GM23338 (cell line): Measurements from ENCODE around the gene IL17A.

Source experiments
- CREB1 ChIP-seq: fragments of 250-450 bp; sonication (Bioruptor Pico); IDR thresholded peaks from 2 replicates; pipeline ENCODE4 v1.5.0; 2020; ENCODE audit warnings: low read depth, mild to moderate bottlenecking, moderate library complexity
- CTCF ChIP-seq, 2 experiments: fragments of 200-600 bp in 1 of 2; sonication (generic) in 1 of 2; conservative IDR thresholded peaks; 2 replicates each; pipeline versions ENCODE4 v1.5.1 to v1.6.1; 2016 to 2017; ENCODE audit warnings: antibody characterized with exemption in 2 of 2, low read depth in 2 of 2, mild to moderate bottlenecking in 2 of 2, moderate library complexity in 1 of 2
- ETS1 ChIP-seq: IDR thresholded peaks from 2 replicates; pipeline ENCODE4 v1.6.1; 2016; ENCODE audit warnings: antibody characterized with exemption
- EZH2 ChIP-seq: fragments of 200-600 bp; sonication (generic); IDR thresholded peaks from one replicate; pipeline ENCODE4 v1.8.0; 2017; ENCODE audit warnings: antibody characterized with exemption, mild to moderate bottlenecking, low read depth; ENCODE audit not compliant: unreplicated experiment
- EZH2phosphoT487 ChIP-seq: fragments of 200-600 bp; sonication (generic); IDR thresholded peaks from one replicate; pipeline ENCODE4 v1.8.1; 2018; ENCODE audit warnings: antibody characterized with exemption; ENCODE audit not compliant: unreplicated experiment
- JUNB ChIP-seq: IDR thresholded peaks from one replicate; pipeline ENCODE4 v1.6.1; 2016; ENCODE audit warnings: antibody characterized with exemption; ENCODE audit not compliant: unreplicated experiment
- POLR2AphosphoS5 ChIP-seq: IDR thresholded peaks from 2 replicates; pipeline ENCODE4 v1.6.1; 2016; ENCODE audit warnings: antibody characterized with exemption, low read depth
- REST ChIP-seq: IDR thresholded peaks from one replicate; pipeline ENCODE4 v1.6.1; 2018; ENCODE audit warnings: antibody characterized with exemption; ENCODE audit not compliant: unreplicated experiment
- STAT1 ChIP-seq: IDR thresholded peaks from one replicate; pipeline ENCODE4 v1.6.1; 2016; ENCODE audit warnings: antibody characterized with exemption; ENCODE audit not compliant: unreplicated experiment
- ZNF331 ChIP-seq: fragments of 250-450 bp; sonication (Bioruptor Pico); IDR thresholded peaks from 2 replicates; pipeline ENCODE4 v1.5.0; 2020; ENCODE audit warnings: low read depth, mild to moderate bottlenecking, moderate library complexity

GRCh38 chr6:52180787-52181558, 5.2 kb upstream of the IL17A start:
- TF ChIP-seq CTCF (conservative IDR thresholded peaks at IDR 0.05; ENCODE audit: low read depth in 2 of 2): no peak
- no peak for TF ChIP-seq STAT1
- no peak for TF ChIP-seq POLR2AphosphoS5
- TF ChIP-seq REST: no peak
- TF ChIP-seq EZH2: no peak
- TF ChIP-seq CREB1 (CRISPR knock-in tag): no peak
- TF ChIP-seq EZH2phosphoT487: no peak
- TF ChIP-seq ETS1: no peak
- no peak for TF ChIP-seq JUNB
- no peak for TF ChIP-seq ZNF331
